Measurements from ENCODE around the gene CHN2. TPM values are rescaled to one million over a fixed set of nuclear protein-coding genes. Genes with fewer than 3 reads are reported as not detected.
A peak's percentile ranks its signal among the peaks of the same experiment; 100 is the strongest.

CHN2 gene
- total RNA-seq, result 10 to 100 TPM; 19.6 to 32.9 (median 24.0) TPM
- 10 to 100 TPM in 1 of 2 donors, 1 to 10 TPM in 1; 8.2 to 12.8 TPM for polyA plus RNA-seq

GRCh38 chr7:29194594-29195427 is at the start of gene CHN2:
TSS of gene CHN2 (plus strand) at chr7:29194775.
- ATAC-seq (peak; percentile 39 to 67 (median 59)), DNase-seq (peak; percentile 71 to 90 (median 79)), FAIRE-seq (no peak)
- Histone ChIP-seq H3K27me3 (no peaks in the 10 kb centered on the region), H3K4me1 (peaks cover 22 to 56% (median 31%) of the 10 kb centered on the region in 3 donors), H3K9me3 (no peaks in the 10 kb centered on the region), H3K27ac (peak within 1 kb of the TSS; percentile 94 to 96 (median 95)), H3K4me3 (peak within 1 kb of the TSS; percentile 66 to 91 (median 78)), H3K36me3 (no peaks in the 10 kb centered on the region)
- no peak for TF ChIP-seq CTCF (IDR thresholded peaks at IDR 0.05)
- 0% methylated on average over 72 to 89 of the region's 89 CpGs for WGBS, 2 donors
- intact Hi-C loops (cut with DNase I), result loop anchor here in 2 of 3 donors (10.0 kb wide), 2 partner anchors 150 to 200 kb away; no protein-coding TSS in a partner anchor

GRCh38 chr7:29145553-29146056 is 49.0 kb upstream of the CHN2 start:
- Histone ChIP-seq H3K27ac (no peak overlapping the region), H3K4me1 (peaks cover 0 to 11% (median 7%) of the 10 kb centered on the region in 3 donors), H3K4me3 (peak overlapping the region; percentile 7 to 55 (median 27)), H3K9me3 (no peaks in the 10 kb centered on the region), H3K27me3 (no peaks in the 10 kb centered on the region), H3K36me3 (no peaks in the 10 kb centered on the region)
- intact Hi-C loops (cut with DNase I), result no loop called here
- DNase-seq (no peak), FAIRE-seq (no peak), ATAC-seq (peak in 2 of 4 donors; percentile 3 to 5)
- whole genome bisulfite sequencing, 2 donors, result 15 to 20% methylated on average over 8 of the region's 8 CpGs
- no peak for TF ChIP-seq CTCF (IDR thresholded peaks at IDR 0.05)

GRCh38 chr7:29146057-29146706 is 48.4 kb upstream of the CHN2 start, which contains the start of gene CPVL:
TSS of gene CPVL (minus strand) at chr7:29146537. CDS start at chr7:29121061, 25,476 bp downstream.
- H3K9me3 ChIP-seq, result no peaks in the 10 kb centered on the region
- peak; percentile 59 to 81 (median 76) for ATAC-seq
- H3K4me1 ChIP-seq, result peaks cover 0 to 11% (median 7%) of the 10 kb centered on the region in 3 donors
- H3K27me3 ChIP-seq, result no peaks in the 10 kb centered on the region
- no peak for TF ChIP-seq CTCF (IDR thresholded peaks at IDR 0.05)
- H3K27ac ChIP-seq, result peak within 1 kb of the TSS in 1 of 4 donors; percentile 2
- H3K36me3 ChIP-seq, result no peaks in the 10 kb centered on the region
- intact Hi-C loops (cut with DNase I), result no loop called here
- peak; percentile 15 to 71 (median 50) for DNase-seq
- WGBS, 2 donors, result 2 to 4% methylated on average over 42 of the region's 42 CpGs
- no peak for FAIRE-seq
- peak within 1 kb of the TSS; percentile 7 to 55 (median 27) for H3K4me3 ChIP-seq

GRCh38 chr7:29146888-29147609 is 47.5 kb upstream of the CHN2 start:
- intact Hi-C loops (cut with DNase I), result no loop called here
- H3K4me3 ChIP-seq, result peak overlapping the region in 2 of 4 donors; percentile 36 to 55
- 45 to 47% methylated on average over 14 of the region's 14 CpGs for WGBS, 2 donors
- ATAC-seq (peak; percentile 36 to 61 (median 58)), FAIRE-seq (no peak), DNase-seq (peak in 5 of 6 donors; percentile 4 to 70 (median 35))
- peaks cover 0 to 8% (median 5%) of the 10 kb centered on the region in 3 donors for H3K4me1 ChIP-seq
- no peaks in the 10 kb centered on the region for H3K9me3 ChIP-seq
- TF ChIP-seq CTCF (IDR thresholded peaks at IDR 0.05), result no peak
- no peak overlapping the region for H3K27ac ChIP-seq
- no peaks in the 10 kb centered on the region for H3K36me3 ChIP-seq
- H3K27me3 ChIP-seq, result no peaks in the 10 kb centered on the region
